ENCODE results near the gene FNIP1. TPM values are rescaled to one million over a fixed set of nuclear protein-coding genes. Genes with fewer than 3 reads are reported as not detected.
A peak's percentile ranks its signal among the peaks of the same experiment; 100 is the strongest.

The FNIP1 gene
- total and polyA plus RNA-seq, 2 of the 13 experiments (the other 11 are each of a cell fraction or from before 2014, with no cell fraction given): 10.9 to 29.3 TPM

DNA sequence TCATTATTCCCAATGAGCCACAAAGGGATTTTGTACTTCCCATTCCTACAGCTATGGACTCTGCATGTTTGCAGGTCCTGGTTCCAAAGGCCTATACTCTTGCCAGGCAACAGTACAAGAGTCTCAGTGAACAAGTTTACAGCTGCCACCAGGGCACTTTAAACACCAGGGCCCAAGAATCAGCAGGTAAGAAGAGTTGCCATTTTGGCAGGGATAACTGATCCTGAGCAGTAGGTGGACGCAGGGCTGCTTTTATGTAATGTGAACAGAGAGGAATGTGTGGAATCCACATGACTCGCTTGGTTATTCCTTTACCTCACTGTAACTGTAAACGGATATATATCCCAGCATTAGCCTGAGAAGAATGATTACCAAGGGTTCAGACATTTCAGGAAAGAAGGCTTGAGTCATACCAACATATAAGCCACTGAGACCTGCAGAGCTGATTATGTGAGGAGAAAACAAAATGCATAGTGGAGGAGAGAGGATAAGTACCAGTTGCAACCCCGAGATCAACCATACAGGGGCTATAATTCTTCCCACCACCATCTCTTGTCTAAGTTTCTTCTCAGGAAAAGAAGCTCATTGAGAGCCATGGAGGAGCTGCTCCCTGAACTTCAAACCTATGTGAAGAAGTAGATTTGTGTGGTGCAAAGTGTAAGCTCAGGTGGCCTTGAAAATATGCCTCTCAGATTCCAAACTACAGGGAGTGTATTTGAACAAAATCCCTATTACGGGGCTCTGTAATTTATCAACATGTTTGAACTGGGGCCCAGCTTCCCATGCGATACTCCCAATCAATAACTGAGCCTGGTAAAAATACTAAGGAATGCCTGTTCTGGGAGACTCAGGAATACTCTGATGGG, 186.4 kb downstream of the FNIP1 start (continued):
- TF ChIP-seq ZNF501 (CRISPR knock-in tag; IDR thresholded peaks at IDR 0.05) (peak; percentile 61; the same call in 1 of the 2 replicates), KMT2B (CRISPR knock-in tag; IDR thresholded peaks at IDR 0.05) (no peak), ZNF3 (CRISPR knock-in tag; IDR thresholded peaks at IDR 0.05) (no peak), HDAC1 (CRISPR knock-in tag; IDR thresholded peaks at IDR 0.05) (peak; percentile 67), SOX6 (IDR thresholded peaks at IDR 0.05) (no peak), SOX6 (CRISPR knock-in tag; IDR thresholded peaks at IDR 0.05) (peak; percentile 62), ONECUT2 (CRISPR knock-in tag; IDR thresholded peaks at IDR 0.05) (peak; percentile 96), KLF16 (CRISPR knock-in tag; IDR thresholded peaks at IDR 0.05) (no peak), SOX5 (CRISPR knock-in tag; IDR thresholded peaks at IDR 0.05; ENCODE audit: borderline replicate concordance) (peak; percentile 32; the same call in 1 of the 2 replicates), FOXK1 (CRISPR knock-in tag; IDR thresholded peaks at IDR 0.05; ENCODE audit: borderline replicate concordance, low read depth) (0 out of 2 replicates have a peak, but pooled peaks have one; percentile 13), MIER3 (CRISPR knock-in tag; IDR thresholded peaks at IDR 0.05; ENCODE audit: borderline replicate concordance) (no peak), ZNF530 (CRISPR knock-in tag; IDR thresholded peaks at IDR 0.05; ENCODE audit: low read depth) (no peak), NONO (IDR thresholded peaks at IDR 0.05) (no peak), NONO (CRISPR knock-in tag; conservative IDR thresholded peaks at IDR 0.05) (peak; percentile 45; the same call in 1 of the 2 replicates), ZNF121 (CRISPR knock-in tag; IDR thresholded peaks at IDR 0.05) (no peak), FOSL2 (CRISPR knock-in tag; IDR thresholded peaks at IDR 0.05) (peak; percentile 13; the same call in 1 of the 2 replicates), ZNF713 (CRISPR knock-in tag; IDR thresholded peaks at IDR 0.05) (no peak), HMG20B (CRISPR knock-in tag; conservative IDR thresholded peaks at IDR 0.05) (0 out of 2 replicates have a peak, but pooled peaks have one; percentile 10), RBM39 (IDR thresholded peaks at IDR 0.05; ENCODE audit: low read depth, low read length, poor library complexity, severe bottlenecking) (no peak)
- TF ChIP-seq, protein P1, sequence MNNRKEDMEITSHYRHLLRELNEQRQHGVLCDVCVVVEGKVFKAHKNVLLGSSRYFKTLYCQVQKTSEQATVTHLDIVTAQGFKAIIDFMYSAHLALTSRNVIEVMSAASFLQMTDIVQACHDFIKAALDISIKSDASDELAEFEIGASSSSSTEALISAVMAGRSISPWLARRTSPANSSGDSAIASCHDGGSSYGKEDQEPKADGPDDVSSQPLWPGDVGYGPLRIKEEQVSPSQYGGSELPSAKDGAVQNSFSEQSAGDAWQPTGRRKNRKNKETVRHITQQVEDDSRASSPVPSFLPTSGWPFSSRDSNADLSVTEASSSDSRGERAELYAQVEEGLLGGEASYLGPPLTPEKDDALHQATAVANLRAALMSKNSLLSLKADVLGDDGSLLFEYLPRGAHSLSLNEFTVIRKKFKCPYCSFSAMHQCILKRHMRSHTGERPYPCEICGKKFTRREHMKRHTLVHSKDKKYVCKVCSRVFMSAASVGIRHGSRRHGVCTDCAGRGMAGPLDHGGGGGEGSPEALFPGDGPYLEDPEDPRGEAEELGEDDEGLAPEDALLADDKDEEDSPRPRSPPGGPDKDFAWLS (CRISPR knock-in tag; IDR thresholded peaks at IDR 0.05; ENCODE audit: borderline replicate concordance): no peak
- TF ChIP-seq, protein P2, sequence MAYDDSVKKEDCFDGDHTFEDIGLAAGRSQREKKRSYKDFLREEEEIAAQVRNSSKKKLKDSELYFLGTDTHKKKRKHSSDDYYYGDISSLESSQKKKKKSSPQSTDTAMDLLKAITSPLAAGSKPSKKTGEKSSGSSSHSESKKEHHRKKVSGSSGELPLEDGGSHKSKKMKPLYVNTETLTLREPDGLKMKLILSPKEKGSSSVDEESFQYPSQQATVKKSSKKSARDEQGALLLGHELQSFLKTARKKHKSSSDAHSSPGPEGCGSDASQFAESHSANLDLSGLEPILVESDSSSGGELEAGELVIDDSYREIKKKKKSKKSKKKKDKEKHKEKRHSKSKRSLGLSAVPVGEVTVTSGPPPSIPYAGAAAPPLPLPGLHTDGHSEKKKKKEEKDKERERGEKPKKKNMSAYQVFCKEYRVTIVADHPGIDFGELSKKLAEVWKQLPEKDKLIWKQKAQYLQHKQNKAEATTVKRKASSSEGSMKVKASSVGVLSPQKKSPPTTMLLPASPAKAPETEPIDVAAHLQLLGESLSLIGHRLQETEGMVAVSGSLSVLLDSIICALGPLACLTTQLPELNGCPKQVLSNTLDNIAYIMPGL (CRISPR knock-in tag; IDR thresholded peaks at IDR 0.05; ENCODE audit: borderline replicate concordance in 1 of 2, low read depth in 1 of 2): peak in 1 of 2 experiments; percentile 63; a peak in 2 of 4 replicates

Measured in HepG2 (cell line).